ENCODE results near the gene WSCD1. TPM values are rescaled to one million over a fixed set of nuclear protein-coding genes. Genes with fewer than 3 reads are reported as not detected.

WSCD1 gene
- total RNA-seq, 1 donor from 2014 or later = 16.1 TPM

DNA sequence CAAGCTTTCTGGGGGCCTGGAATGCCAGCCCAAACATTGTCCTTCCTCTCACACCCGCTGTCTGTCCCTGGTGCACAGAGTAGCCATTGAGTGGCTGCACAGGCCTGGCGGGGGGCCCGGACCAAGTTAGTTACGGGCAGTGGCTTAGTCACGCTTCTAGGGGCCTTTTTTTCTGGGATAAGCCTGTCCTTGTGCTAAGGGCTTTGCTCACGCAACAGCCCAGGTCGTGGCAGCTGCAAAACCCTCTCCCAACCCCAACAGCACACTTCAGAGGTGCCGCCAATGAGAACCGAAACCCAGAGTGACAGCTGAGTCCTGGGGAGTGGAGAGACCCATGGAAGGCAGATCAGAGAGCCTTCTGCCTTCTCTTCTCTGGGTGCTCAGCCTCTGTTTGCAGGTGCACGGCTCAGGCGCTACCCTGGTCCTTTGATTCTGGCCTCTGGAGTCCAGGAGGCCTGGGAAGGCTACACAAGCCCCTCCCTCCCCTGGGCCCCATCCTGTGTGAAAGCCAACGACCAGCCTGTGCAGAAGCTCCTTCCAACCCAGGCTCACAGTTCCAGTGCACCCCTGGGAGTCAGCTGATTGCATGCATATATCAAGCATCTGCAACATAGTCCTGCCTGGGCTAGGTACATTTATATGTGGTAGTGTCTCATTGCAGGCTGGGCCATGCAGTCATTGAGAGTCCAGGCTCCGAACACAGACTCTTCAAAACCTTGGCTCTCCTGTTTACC lies 9.1 kb downstream of the WSCD1 start:
- H3K27ac Mint-ChIP-seq = no peak overlapping the region
- H3K9me3 Mint-ChIP-seq = no peaks in the 10 kb centered on the region
- H3K27me3 Mint-ChIP-seq = peaks cover 8% of the 10 kb centered on the region
- TF ChIP-seq, protein P1, sequence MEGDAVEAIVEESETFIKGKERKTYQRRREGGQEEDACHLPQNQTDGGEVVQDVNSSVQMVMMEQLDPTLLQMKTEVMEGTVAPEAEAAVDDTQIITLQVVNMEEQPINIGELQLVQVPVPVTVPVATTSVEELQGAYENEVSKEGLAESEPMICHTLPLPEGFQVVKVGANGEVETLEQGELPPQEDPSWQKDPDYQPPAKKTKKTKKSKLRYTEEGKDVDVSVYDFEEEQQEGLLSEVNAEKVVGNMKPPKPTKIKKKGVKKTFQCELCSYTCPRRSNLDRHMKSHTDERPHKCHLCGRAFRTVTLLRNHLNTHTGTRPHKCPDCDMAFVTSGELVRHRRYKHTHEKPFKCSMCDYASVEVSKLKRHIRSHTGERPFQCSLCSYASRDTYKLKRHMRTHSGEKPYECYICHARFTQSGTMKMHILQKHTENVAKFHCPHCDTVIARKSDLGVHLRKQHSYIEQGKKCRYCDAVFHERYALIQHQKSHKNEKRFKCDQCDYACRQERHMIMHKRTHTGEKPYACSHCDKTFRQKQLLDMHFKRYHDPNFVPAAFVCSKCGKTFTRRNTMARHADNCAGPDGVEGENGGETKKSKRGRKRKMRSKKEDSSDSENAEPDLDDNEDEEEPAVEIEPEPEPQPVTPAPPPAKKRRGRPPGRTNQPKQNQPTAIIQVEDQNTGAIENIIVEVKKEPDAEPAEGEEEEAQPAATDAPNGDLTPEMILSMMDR (conservative IDR thresholded peaks at IDR 0.05) = no peak
- H3K4me1 Mint-ChIP-seq (ENCODE audit: unreplicated experiment) = peaks cover 23% of the 10 kb centered on the region
- no peak overlapping the region for H3K4me3 Mint-ChIP-seq
- DNase-seq (ENCODE audit: extremely low spot score, unreplicated experiment) = no peak
- H3K36me3 Mint-ChIP-seq = no peaks in the 10 kb centered on the region

DNA sequence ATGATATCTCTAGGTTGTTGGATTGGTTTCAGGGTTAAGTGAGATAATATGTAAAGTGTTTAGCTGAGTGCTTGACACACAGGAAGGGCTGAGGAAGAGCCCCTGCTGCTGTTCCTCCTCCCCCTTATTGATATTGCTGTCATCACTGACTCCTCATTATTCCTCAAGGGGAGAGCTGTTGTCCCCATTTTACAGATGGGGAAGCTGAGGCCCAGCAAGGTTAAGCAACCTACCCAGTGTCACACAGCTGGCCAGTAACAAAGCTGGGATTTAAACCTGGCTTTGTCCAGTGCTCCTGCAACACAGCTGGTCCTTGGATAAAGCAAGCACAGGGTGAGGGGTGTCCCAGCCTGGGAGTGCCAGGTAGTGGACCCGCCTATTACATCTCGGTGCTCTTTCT lies 9.8 kb downstream of the WSCD1 start:
- no peak overlapping the region for H3K4me3 Mint-ChIP-seq
- no peaks in the 10 kb centered on the region for H3K36me3 Mint-ChIP-seq
- H3K27ac Mint-ChIP-seq = no peak overlapping the region
- TF ChIP-seq, protein P1 (conservative IDR thresholded peaks at IDR 0.05) = no peak
- peaks cover 30% of the 10 kb centered on the region for H3K4me1 Mint-ChIP-seq (ENCODE audit: unreplicated experiment)
- DNase-seq (ENCODE audit: extremely low spot score, unreplicated experiment) = no peak
- peaks cover 8% of the 10 kb centered on the region for H3K27me3 Mint-ChIP-seq
- no peaks in the 10 kb centered on the region for H3K9me3 Mint-ChIP-seq

DNA sequence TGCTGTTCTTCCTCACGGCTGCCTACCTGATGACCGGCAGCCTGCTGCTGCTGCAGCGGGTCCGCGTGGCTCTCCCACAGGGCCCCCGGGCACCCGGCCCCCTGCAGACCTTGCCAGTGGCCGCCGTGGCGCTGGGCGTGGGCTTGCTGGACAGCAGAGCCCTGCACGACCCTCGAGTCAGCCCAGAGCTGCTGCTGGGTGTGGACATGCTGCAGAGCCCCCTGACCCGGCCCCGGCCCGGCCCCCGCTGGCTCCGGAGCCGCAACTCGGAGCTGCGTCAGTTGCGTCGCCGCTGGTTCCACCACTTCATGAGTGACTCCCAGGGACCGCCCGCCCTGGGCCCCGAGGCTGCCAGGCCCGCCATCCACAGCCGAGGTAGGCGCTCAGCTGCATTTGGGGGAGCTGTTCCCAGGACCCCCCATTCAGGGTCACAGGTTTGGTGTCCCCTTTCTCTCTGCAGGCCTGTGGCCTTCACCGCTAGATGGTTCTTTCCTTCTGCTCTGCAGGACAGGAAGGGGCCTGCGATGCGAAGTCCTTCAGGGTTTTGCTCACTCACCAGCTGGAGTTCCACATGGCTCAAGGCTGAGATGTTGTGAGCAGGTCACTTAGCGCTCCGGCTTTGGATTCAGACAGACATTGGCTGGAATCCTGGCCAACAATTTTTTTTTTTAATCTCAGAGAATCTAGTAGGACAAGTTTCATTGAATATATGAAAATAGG lies 10.7 kb downstream of the WSCD1 start:
- no peak for DNase-seq (ENCODE audit: extremely low spot score, unreplicated experiment)
- Mint-ChIP-seq H3K9me3 (no peaks in the 10 kb centered on the region), H3K4me1 (ENCODE audit: unreplicated experiment) (peaks cover 31% of the 10 kb centered on the region), H3K27ac (no peak overlapping the region), H3K36me3 (no peaks in the 10 kb centered on the region), H3K27me3 (peaks cover 4% of the 10 kb centered on the region), H3K4me3 (no peak overlapping the region)
- TF ChIP-seq, protein P1 (conservative IDR thresholded peaks at IDR 0.05) = no peak

DNA sequence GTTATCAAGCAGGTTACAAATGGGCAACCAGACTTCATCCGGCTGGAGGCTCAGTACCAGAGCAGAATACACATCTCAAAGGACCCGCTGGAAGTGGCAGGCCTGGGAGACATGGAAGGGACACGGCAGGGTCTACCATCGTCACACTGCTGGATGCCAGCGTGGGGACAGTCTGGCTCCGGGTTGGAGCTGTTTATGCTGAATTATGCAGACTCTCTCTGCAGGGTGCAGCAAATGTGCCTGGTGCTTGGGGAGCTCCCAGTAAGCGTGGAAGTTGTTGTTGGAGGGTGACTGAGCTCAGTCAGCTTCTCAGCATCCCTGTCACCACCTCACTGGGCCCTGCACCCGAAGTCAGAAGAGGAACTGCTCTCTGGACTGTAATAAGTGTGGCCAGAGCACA lies 12.2 kb downstream of the WSCD1 start:
- Mint-ChIP-seq H3K4me1 (ENCODE audit: unreplicated experiment) (peaks cover 30% of the 10 kb centered on the region), H3K4me3 (no peak overlapping the region), H3K9me3 (no peaks in the 10 kb centered on the region), H3K27me3 (peaks cover 4% of the 10 kb centered on the region), H3K27ac (no peak overlapping the region), H3K36me3 (no peaks in the 10 kb centered on the region)
- no peak for DNase-seq (ENCODE audit: extremely low spot score, unreplicated experiment)
- TF ChIP-seq, protein P1 (conservative IDR thresholded peaks at IDR 0.05) = no peak

DNA sequence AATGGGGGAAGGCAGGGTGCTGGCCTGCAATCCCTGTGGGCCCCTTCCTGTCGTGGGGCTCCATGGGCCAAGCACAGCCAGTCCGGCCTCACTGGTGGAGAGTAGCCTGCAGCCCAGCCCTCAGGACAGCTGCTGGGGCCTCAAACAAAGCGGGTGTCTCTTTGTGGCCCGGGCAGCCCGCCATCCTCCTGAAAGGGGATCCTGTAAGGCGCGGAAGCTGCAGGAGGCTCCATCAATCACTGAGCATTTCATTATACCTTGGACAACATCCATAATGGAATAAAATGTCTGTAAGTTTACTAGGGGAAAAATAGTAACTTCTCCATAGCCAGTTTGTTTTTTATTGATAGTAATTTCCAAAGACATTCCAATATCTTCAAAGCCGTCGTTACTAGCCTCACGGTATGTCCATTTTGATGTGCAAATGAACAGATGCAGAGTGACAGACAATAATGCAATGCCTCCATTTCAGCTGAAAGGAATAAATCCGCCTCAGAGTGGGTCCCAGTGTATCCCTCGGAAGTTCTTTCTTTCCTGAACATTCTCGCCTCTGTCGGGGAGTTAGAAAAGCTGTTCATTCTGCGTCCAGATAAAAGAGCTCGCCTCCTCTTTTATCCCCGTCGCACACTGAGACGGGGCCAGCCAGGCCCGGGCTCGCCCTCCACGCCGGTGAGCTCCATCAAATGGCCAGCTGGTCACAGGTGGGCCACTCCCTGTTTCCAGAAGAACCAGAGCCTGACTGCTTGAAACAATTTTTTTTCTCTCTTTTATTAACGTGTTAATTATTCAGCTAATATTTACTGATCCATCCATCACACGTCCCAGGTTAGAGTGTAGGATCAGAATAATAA lies 14.4 kb downstream of the WSCD1 start:
- Mint-ChIP-seq H3K27me3 (no peaks in the 10 kb centered on the region), H3K4me3 (no peak overlapping the region), H3K4me1 (ENCODE audit: unreplicated experiment) (peaks cover 18% of the 10 kb centered on the region), H3K36me3 (no peaks in the 10 kb centered on the region), H3K27ac (no peak overlapping the region), H3K9me3 (no peaks in the 10 kb centered on the region)
- no peak for DNase-seq (ENCODE audit: extremely low spot score, unreplicated experiment)
- TF ChIP-seq, protein P1 (conservative IDR thresholded peaks at IDR 0.05) = no peak

Data from type B pancreatic cell (in vitro differentiated cells).